B cell (primary cell): ENCODE measurements around the gene TOMM5. TPM values are rescaled to one million over a fixed set of nuclear protein-coding genes. Genes with fewer than 3 reads are reported as not detected.

Source experiments
- ATAC-seq: fragments of 200-7000 bp; cut with Tn5 transposase; one replicate; pipeline ENCODE4 v1.10.0; 2021; ENCODE audit warnings: low read depth, mild to moderate bottlenecking, moderate number of reproducible peaks, moderate library complexity
- CTCF ChIA-PET: fragments of 350-600 bp; sonication (Branson Sonifier 250); formaldehyde crosslinking; loops from one replicate; lab custom pipeline; 2021; ENCODE audit warnings: antibody characterized with exemption, inconsistent platforms; lab: Charles Lee
- POLR2A ChIA-PET: fragments of 350-600 bp; sonication (Branson Sonifier 250); formaldehyde crosslinking; loops from one replicate; lab custom pipeline; 2021; ENCODE audit warnings: antibody characterized with exemption; lab: Charles Lee
- DNase-seq: peaks from one replicate; pipeline ENCODE4 v3.0.0; 2013
- H2AFZ ChIP-seq: 2 replicates; pipeline ENCODE4 v1.6.1; 2012; ENCODE audit warnings: mild to moderate bottlenecking, low read depth, low read length; ENCODE audit not compliant: insufficient read depth, poor library complexity, severe bottlenecking
- H3K27ac ChIP-seq, 2 donors: 1 replicate in 1 of 2; 2 replicates in 1 of 2; pipeline ENCODE4 v1.5.1; 2012 to 2013; ENCODE audit warnings: low read length in 2 of 2, mild to moderate bottlenecking in 2 of 2, moderate library complexity in 1 of 2
- H3K27me3 ChIP-seq, 4 experiments: fragments of 200-600 bp in 1 of 4; sonication (generic) in 1 of 4; replicated peaks in 1 of 4; 1 replicate in 2 of 4; 2 replicates in 2 of 4; pipeline versions ENCODE4 v1.6.1 to v1.7.0; 2013 to 2016; ENCODE audit warnings: low read length in 3 of 4, mild to moderate bottlenecking in 2 of 4, mixed read lengths in 1 of 4, moderate library complexity in 1 of 4; ENCODE audit not compliant: insufficient read depth in 4 of 4, control insufficient read depth in 3 of 4; ENCODE audit errors: control extremely low read depth in 1 of 4
- H3K36me3 ChIP-seq, 2 experiments: replicated peaks in 1 of 2; 1 replicate in 1 of 2; 2 replicates in 1 of 2; pipeline versions ENCODE4 v1.6.1 to v1.7.1; 2013; ENCODE audit warnings: low read length in 1 of 2; ENCODE audit not compliant: insufficient read depth in 2 of 2, control insufficient read depth in 1 of 2; ENCODE audit errors: control extremely low read depth in 1 of 2, extremely low read depth in 1 of 2
- H3K4me1 ChIP-seq, 2 donors: fragments of 200-600 bp in 1 of 2; sonication (generic) in 1 of 2; 1 replicate in 1 of 2; 2 replicates in 1 of 2; pipeline versions ENCODE4 v1.5.1 to v1.6.1; 2013 to 2017; ENCODE audit warnings: low read length in 2 of 2; ENCODE audit not compliant: control insufficient read depth in 2 of 2, insufficient read depth in 2 of 2
- H3K4me2 ChIP-seq: replicated peaks from 2 replicates; pipeline ENCODE3; 2012; ENCODE audit warnings: mild to moderate bottlenecking, low read depth, low read length; ENCODE audit not compliant: poor library complexity, severe bottlenecking
- H3K4me3 ChIP-seq, 5 experiments: fragments of 200-600 bp in 1 of 5; sonication (generic) in 1 of 5; 1 replicate in 3 of 5; 2 replicates in 2 of 5; pipeline versions ENCODE4 v1.5.1 to v1.7.0; 2011 to 2016; ENCODE audit warnings: low read length in 4 of 5, mild to moderate bottlenecking in 4 of 5, low read depth in 2 of 5, control low read depth in 1 of 5, moderate library complexity in 1 of 5; ENCODE audit not compliant: insufficient read depth in 1 of 5; ENCODE audit errors: control extremely low read depth in 1 of 5, extremely low read depth in 1 of 5
- H3K79me2 ChIP-seq: fragments of 200-600 bp; sonication (generic); one replicate; pipeline ENCODE4 v1.6.0; 2016; ENCODE audit warnings: low read length; ENCODE audit not compliant: control insufficient read depth, insufficient read depth
- H3K9ac ChIP-seq: fragments of 200-600 bp; sonication (generic); 2 replicates; pipeline ENCODE4 v1.6.1; 2017; ENCODE audit warnings: mild to moderate bottlenecking, low read length, moderate library complexity
- H3K9me3 ChIP-seq, 3 donors: one replicate each; pipeline versions ENCODE4 v1.6.1 to v1.7.1; 2013; ENCODE audit warnings: low read length in 2 of 3; ENCODE audit not compliant: control insufficient read depth in 2 of 3, insufficient read depth in 1 of 3; ENCODE audit errors: control extremely low read depth in 1 of 3
- H4K20me1 ChIP-seq: 2 replicates; pipeline ENCODE4 v1.6.0; 2012; ENCODE audit warnings: mild to moderate bottlenecking, low read length; ENCODE audit not compliant: insufficient read depth, control insufficient read depth, poor library complexity, severe bottlenecking
- H3K27ac Mint-ChIP-seq: one replicate; pipeline ENCODE4 v1.8.0; 2021; ENCODE audit warnings: mixed read lengths
- H3K27me3 Mint-ChIP-seq: one replicate; pipeline ENCODE4 v1.8.0; 2021; ENCODE audit warnings: mixed read lengths
- H3K4me1 Mint-ChIP-seq: one replicate; pipeline ENCODE4 v1.8.0; 2021; ENCODE audit warnings: mixed read lengths
- H3K4me3 Mint-ChIP-seq: one replicate; pipeline ENCODE4 v1.8.0; 2021; ENCODE audit warnings: mixed read lengths
- H3K9me3 Mint-ChIP-seq: one replicate; pipeline ENCODE4 v1.8.0; 2022; ENCODE audit warnings: mixed read lengths; ENCODE audit not compliant: insufficient read depth
- CTCF ChIP-seq: fragments of 200-600 bp; IDR thresholded peaks from one replicate; pipeline ENCODE4 v1.8.0; 2022; ENCODE audit warnings: antibody characterized with exemption, mild to moderate bottlenecking
- EZH2 ChIP-seq: IDR thresholded peaks from 2 replicates; pipeline ENCODE4 v1.6.1; 2012; ENCODE audit warnings: borderline replicate concordance, low read depth, mild to moderate bottlenecking, moderate library complexity, low read length; ENCODE audit not compliant: insufficient read depth, poor library complexity, severe bottlenecking
- WGBS: methylation state at CpG from one replicate; pipeline ENCODE4 v1.1.5; 2013; ENCODE audit warnings: missing lambda C conversion rate; ENCODE audit not compliant: insufficient coverage; 5-methylcytosine and 5-hydroxymethylcytosine counted together
- intact Hi-C: fragments of 100-400 bp; cut with micrococcal nuclease; formaldehyde crosslinking; loops from one replicate; pipeline ENCODE4 v1.10.0; 2022
- polyA plus RNA-seq: library from polyadenylated mRNA; depleted of rRNA; stranded (reverse); fragments of >200 nt; gene quantifications from 2 replicates; pipeline ENCODE4 v1.2.3, GENCODE V29; 2012
- total RNA-seq, 2 donors: library from RNA; stranded (reverse); fragments of 120-200 nt in 1 of 2; gene quantifications; 1 replicate in 1 of 2; 2 replicates in 1 of 2; pipeline versions ENCODE4 v1.2.3 to v1.2.4, GENCODE V29; 2013 to 2022

Gene TOMM5
- total and polyA plus RNA-seq, 2 donors (not counting 1 experiment from before 2014, with no cell fraction given) = 33.9 to 44.4 TPM

- CTCF ChIA-PET = interaction anchor here (0.6 to 1.2 kb wide), 3 partner anchors 18 to 1202 kb away, joined by 3 read pairs; no protein-coding TSS in a partner anchor
- no peaks in the 10 kb centered on the region for H3K9me3 Mint-ChIP-seq
- no peaks in the 10 kb centered on the region for H3K27me3 Mint-ChIP-seq
- no peak overlapping the region for H3K4me2 ChIP-seq
- H3K27me3 ChIP-seq = no peaks in the 10 kb centered on the region
- no peak overlapping the region for H3K27ac Mint-ChIP-seq
- H3K27ac ChIP-seq = no peak overlapping the region
- intact Hi-C loops = no loop called here
- no peak overlapping the region for H3K4me3 Mint-ChIP-seq
- H2AFZ ChIP-seq = no peak overlapping the region
- DNase-seq (no peak), ATAC-seq (peak; percentile 51)
- H3K4me1 ChIP-seq = peaks cover 0 to 8% of the 10 kb centered on the region in 2 donors
- H3K9ac ChIP-seq = no peak overlapping the region
- TF ChIP-seq CTCF = no peak
- TF ChIP-seq EZH2 = no peak
- H3K4me3 ChIP-seq = no peak overlapping the region
- H3K79me2 ChIP-seq = peaks cover 6% of the 10 kb centered on the region
- POLR2A ChIA-PET = interaction anchor here (1.2 kb wide), 1 partner anchor 28 kb away, joined by 5 read pairs; the partner anchor contains the start of gene FBXO10
- no peaks in the 10 kb centered on the region for H4K20me1 ChIP-seq
- peaks cover 0 to 4% (median 0%) of the 10 kb centered on the region in 3 donors for H3K9me3 ChIP-seq
- 85% methylated on average over 4 of the region's 5 CpGs for WGBS
- no peaks in the 10 kb centered on the region for H3K36me3 ChIP-seq
- H3K4me1 Mint-ChIP-seq = peaks cover 47% of the 10 kb centered on the region
These were observed 45.0 kb downstream of the TOMM5 start for GRCh38 chr9:37547328-37547878.

- H3K4me1 Mint-ChIP-seq = peaks cover 41% of the 10 kb centered on the region
- H3K27ac Mint-ChIP-seq = no peak overlapping the region
- no peak overlapping the region for H3K9ac ChIP-seq
- peaks cover 6% of the 10 kb centered on the region for H3K79me2 ChIP-seq
- WGBS = no CpG with 5 or more reads among the region's 1 CpG
- TF ChIP-seq EZH2 (no peak), CTCF (no peak)
- no peak overlapping the region for H3K27ac ChIP-seq
- no peak overlapping the region for H2AFZ ChIP-seq
- POLR2A ChIA-PET = no interaction called here
- peaks cover 0 to 16% of the 10 kb centered on the region in 2 donors for H3K4me1 ChIP-seq
- H3K9me3 Mint-ChIP-seq = peaks cover 2% of the 10 kb centered on the region
- no peaks in the 10 kb centered on the region for H3K27me3 ChIP-seq
- DNase-seq (no peak), ATAC-seq (no peak)
- no peaks in the 10 kb centered on the region for H4K20me1 ChIP-seq
- peaks cover 0 to 4% (median 0%) of the 10 kb centered on the region in 3 donors for H3K9me3 ChIP-seq
- H3K4me3 Mint-ChIP-seq = no peak overlapping the region
- CTCF ChIA-PET = interaction anchor here (0.6 kb wide), 1 partner anchor 49 kb away, joined by 3 read pairs; the partner anchor contains the start of gene TOMM5
- intact Hi-C loops = no loop called here
- no peak overlapping the region for H3K4me3 ChIP-seq
- H3K4me2 ChIP-seq = no peak overlapping the region
- H3K27me3 Mint-ChIP-seq = no peaks in the 10 kb centered on the region
- H3K36me3 ChIP-seq = peaks cover 0 to 18% of the 10 kb centered on the region in 2 experiments
These were observed 48.9 kb downstream of the TOMM5 start for GRCh38 chr9:37543468-37543867.
